Measurements from ENCODE around the gene DOHH.

The DOHH gene

DNA sequence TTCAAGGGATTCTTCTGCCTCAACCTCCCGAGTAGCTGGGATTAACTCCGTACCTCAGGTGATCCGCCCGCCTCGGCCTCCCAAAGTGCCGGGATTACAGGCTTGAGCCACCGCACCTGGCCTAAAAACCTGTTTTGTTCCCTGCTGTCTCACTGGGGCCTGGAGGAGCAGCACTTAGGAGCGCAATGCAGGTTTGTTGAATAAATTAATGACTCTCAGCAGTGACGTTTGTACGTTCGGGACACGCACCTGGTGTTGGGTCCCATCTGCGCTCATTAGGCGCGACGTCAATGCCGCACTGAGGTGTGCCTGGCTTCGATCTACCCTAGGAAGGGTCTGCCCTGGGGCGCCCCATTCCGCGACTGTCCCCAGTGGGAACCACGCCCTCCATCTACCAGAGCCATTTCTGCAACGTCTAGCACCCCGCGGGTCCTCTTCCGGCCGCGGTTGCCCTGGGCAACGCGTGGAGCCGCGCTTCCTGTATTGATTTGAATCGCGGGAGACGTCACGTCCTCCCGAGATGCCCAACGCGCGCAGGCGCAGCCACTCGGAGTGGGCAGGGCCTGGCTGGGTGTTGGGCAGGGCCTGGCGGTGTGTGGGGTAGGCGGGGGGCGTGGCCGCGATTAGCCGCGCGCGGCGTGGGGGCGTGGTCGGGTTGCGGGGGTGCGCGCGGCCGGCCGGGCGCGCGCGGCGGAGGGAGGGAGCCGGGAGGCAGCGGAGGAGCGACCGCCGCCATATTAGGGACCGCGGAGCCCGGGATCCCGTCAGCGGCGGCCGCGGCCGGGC is 5.3 kb upstream of the DOHH start, which contains the start of gene FZR1:
TSS of gene FZR1 (plus strand) at position 714 of the 786 bp plus-strand sequence. CDS start 16,679 bp downstream, outside the sequence.
- Mint-ChIP-seq H3K27me3 (no peaks in the 10 kb centered on the region), H3K36me3 (ENCODE audit: low read depth) (peaks cover 12% of the 10 kb centered on the region), H3K4me3 (peak within 1 kb of the TSS; percentile 94), H3K9me3 (no peaks in the 10 kb centered on the region), H3K27ac (peak within 1 kb of the TSS; percentile 95), H3K4me1 (ENCODE audit: low read depth) (peaks cover 53% of the 10 kb centered on the region)

DNA sequence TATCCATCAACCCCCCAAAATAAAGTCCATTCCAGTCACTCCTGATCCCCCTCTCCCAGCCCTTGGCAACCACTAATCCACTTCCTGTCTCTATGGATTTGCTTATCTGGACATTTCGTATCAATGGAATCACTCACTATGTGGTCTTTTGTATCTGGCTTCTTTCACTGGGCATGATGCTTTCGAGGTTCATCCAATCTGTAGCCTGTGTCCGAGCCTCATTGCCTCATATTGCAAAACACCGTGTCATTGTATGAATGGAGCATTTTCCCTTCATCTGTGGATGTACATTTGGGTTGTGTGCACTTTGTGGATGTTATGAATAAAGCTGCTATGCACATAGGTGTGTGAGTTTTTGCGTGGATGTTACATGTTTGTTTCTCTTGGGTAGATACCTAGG is 4.3 kb upstream of the DOHH start:
- peak overlapping the region; percentile 94 for H3K4me3 Mint-ChIP-seq
- no peaks in the 10 kb centered on the region for H3K27me3 Mint-ChIP-seq
- no peaks in the 10 kb centered on the region for H3K9me3 Mint-ChIP-seq
- no peak overlapping the region for H3K27ac Mint-ChIP-seq
- peaks cover 53% of the 10 kb centered on the region for H3K4me1 Mint-ChIP-seq (ENCODE audit: low read depth)
- peaks cover 11% of the 10 kb centered on the region for H3K36me3 Mint-ChIP-seq (ENCODE audit: low read depth)

DNA sequence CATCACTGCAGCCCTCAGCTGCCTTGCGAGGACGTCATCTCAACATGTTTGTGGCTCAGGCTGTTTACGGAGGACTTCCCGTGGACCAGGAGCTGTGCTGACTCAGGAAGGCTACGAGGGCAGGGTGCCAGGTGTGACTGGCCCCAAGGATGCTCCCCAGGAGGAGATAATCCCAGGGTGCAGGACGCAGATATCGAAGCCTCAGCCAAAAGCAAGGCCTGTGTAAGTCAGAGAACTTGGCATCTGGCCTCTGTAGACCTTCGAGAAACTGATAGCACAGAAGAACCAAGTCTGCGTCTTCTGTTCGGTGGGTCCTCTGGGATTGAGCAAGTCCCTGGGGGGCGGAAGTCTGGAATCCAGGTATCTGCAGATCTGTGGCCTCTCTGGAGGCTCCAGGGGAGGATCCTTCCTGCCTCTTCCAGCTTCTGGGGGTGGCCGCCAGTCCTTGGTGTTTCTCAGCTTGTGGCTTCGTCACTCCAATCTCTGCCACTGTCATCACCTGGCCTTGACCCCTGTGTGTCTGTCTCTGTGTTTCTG is 2.6 kb upstream of the DOHH start:
- Mint-ChIP-seq H3K27me3 (no peaks in the 10 kb centered on the region), H3K27ac (no peak overlapping the region), H3K9me3 (no peaks in the 10 kb centered on the region), H3K4me3 (no peak overlapping the region), H3K4me1 (ENCODE audit: low read depth) (peaks cover 44% of the 10 kb centered on the region), H3K36me3 (ENCODE audit: low read depth) (peaks cover 3% of the 10 kb centered on the region)

DNA sequence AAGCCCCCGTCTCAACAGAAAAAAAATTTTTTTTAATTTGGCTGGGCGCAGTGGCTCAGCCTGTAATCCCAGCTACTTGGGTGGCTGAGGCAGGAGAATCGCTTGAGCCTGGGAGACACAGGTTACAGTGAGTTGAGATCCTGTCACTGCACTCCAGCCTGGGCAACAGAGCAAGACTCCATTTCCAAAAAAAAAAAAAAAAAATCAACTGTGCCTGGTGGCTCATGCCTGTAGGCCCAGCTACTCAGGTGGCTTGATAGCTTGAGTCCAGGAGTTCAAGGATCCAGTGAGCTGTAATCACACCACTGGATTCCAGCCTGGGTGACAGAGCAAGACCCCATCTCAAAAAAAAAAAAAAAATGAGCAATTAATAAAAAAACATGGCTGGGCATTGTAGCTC is 1.3 kb upstream of the DOHH start:
- peaks cover 13% of the 10 kb centered on the region for H3K36me3 Mint-ChIP-seq (ENCODE audit: low read depth)
- H3K27ac Mint-ChIP-seq: no peak overlapping the region
- no peaks in the 10 kb centered on the region for H3K9me3 Mint-ChIP-seq
- H3K27me3 Mint-ChIP-seq: no peaks in the 10 kb centered on the region
- no peak overlapping the region for H3K4me3 Mint-ChIP-seq
- H3K4me1 Mint-ChIP-seq (ENCODE audit: low read depth): peaks cover 37% of the 10 kb centered on the region

DNA sequence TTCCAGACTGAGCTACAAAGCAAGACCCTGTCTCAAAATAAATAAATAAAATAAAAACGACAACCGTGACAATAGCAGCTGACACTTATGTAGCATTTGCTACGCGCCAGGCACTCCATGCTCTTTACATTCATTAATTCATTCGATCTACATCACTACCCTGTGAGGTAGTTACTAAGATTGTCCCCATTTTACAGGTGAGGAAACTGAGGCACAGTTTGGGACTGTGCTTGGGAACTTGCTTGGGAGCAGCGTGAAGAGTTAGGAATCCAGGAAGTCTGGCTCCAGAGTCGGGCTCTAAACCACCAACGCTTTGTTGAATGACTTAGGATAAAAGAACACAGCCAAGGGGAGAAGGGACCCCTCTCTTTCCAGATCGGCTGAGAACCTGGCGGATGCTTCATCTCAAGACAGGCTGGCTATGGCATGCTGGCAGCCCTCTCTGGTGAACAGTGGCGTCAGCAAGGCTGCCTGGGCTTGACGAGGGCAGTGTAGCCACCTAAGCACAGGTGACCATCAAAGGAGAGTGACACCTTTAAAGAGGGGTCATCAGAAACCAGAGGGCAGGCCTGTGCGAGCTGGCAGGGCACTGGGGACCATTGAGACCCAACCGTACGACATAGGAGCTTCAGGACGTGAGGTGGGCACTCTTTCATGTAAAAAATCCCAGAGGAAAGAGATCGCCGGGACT is 591 bp downstream of the DOHH start:
- H3K27ac Mint-ChIP-seq: peak overlapping the region; percentile 98
- H3K9me3 Mint-ChIP-seq: no peaks in the 10 kb centered on the region
- peak overlapping the region; percentile 92 for H3K4me3 Mint-ChIP-seq
- H3K27me3 Mint-ChIP-seq: no peaks in the 10 kb centered on the region
- H3K4me1 Mint-ChIP-seq (ENCODE audit: low read depth): peaks cover 34% of the 10 kb centered on the region
- peaks cover 22% of the 10 kb centered on the region for H3K36me3 Mint-ChIP-seq (ENCODE audit: low read depth)

DNA sequence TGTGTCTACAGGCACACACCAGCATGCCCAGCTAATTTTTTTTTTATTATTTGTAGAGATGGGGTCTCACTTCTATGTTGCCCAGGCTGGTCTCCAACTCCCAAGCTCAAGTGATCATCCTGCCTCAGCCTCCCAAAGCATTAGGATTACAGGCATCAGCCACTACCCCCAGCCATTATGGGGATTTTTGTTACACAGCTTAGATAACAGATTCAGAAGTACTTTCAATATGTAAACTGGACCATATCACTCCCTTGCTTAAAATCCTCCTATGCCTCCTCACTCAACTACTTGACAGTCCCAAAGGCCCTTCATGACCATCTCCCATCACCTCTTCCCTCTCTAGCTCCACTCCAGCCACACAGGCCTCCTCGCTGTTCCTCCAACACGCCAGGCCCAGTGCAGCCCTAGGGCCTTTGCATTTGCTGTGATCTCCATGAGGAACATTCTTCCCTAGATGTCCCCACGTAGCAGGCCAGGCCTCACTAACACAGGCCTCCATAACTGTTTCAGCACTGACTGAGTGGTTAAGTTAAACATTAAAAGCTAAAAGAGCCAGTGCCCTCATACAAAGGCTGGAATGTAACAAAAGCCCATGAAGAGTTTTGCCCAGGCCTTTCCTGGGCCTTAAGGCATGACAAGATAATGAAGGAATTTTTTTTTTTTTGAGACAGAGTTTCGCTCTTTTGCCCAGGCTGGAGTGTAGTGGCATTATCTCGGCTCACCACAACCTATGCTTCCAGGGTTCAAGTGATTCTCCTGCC is 2.5 kb downstream of the DOHH start:
- Mint-ChIP-seq H3K4me1 (ENCODE audit: low read depth) (peaks cover 40% of the 10 kb centered on the region), H3K36me3 (ENCODE audit: low read depth) (peaks cover 26% of the 10 kb centered on the region), H3K27me3 (no peaks in the 10 kb centered on the region), H3K4me3 (no peak overlapping the region), H3K27ac (no peak overlapping the region), H3K9me3 (no peaks in the 10 kb centered on the region)

DNA sequence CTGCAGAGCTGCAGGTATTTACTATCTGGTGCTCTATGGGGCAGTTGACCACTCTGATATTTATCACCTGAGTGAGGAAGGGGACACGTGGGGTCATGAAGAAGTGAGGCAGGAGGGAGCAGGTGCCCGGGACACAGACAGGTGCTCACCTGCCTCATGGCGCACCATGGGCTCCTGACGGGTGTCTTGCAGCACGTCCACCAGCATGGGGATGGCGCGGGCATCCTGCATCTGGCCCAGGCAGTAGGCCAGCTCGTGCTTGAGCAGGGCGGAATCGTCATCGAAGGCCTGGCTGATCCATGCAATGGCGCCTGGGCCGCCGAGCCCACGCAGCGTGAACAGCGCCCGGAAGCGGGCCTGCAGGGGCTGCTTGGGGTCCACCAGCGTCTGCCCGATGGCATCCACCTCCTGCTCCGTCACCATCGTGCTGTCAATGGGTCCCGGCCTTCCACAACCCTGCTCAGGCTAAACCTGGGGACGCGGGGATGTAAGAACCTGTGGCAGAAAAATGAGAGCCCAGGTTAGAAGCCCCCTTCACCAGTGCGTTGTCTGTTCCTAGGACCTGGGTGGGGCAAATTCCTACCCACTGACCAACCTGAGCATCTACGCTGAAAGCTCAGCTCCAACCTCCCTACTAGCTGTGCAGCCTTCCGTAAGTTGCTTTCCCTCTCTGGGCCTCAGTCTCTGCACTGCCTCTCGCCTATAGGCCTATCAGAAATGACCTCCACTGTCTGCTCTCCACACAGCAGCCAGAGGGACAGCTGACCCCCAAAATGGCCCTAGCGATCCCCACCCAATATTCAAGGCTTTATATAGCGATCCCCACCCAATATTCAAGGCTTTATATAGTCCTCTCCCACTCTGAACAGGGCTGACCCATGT is 3.8 kb downstream of the DOHH start:
- Mint-ChIP-seq H3K36me3 (ENCODE audit: low read depth) (peaks cover 26% of the 10 kb centered on the region), H3K9me3 (no peaks in the 10 kb centered on the region), H3K27me3 (no peaks in the 10 kb centered on the region), H3K4me3 (no peak overlapping the region), H3K4me1 (ENCODE audit: low read depth) (peaks cover 40% of the 10 kb centered on the region), H3K27ac (no peak overlapping the region)

DNA sequence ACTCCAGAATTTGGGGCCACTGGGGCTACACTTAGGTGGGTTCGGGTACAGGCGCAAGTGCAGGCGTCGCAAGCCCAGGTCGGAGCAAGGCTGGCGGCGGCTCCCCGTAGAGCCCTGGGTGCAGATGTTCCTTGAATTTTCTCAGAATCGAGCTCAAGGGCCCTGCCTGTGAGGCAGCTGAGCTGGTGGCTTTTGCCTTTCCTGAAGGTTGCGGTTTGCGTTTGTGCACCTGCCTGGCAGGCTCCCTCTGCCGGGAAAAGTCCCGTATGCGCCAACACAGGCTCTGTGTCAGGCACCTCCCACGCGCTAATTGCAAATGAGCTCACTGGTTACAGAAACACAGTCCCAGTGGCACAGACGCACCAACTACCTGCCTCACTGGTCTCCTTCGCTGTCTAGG is 5.9 kb downstream of the DOHH start:
- Mint-ChIP-seq H3K36me3 (ENCODE audit: low read depth) (peaks cover 23% of the 10 kb centered on the region), H3K27ac (no peak overlapping the region), H3K4me3 (no peak overlapping the region), H3K27me3 (no peaks in the 10 kb centered on the region), H3K9me3 (no peaks in the 10 kb centered on the region), H3K4me1 (ENCODE audit: low read depth) (peaks cover 25% of the 10 kb centered on the region)

DNA sequence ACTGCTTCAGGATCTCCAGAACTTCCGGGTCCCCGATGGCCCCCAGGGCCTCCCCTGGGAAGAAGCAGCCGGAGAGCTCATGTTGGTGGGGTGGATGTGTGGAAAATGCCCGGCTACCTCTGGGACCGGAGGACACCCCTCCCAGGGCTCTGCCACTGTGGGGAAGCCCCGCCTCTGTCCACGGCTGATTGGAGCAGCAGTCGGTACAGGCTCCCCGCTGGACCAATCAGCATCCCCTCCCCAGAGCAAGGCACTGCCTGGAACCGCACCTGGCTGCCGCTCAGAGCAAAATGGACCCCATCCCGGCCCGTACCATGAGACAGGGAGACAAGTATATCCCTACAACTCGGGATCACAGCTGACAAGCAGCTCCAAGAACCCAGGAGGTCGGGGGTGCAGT is 6.4 kb downstream of the DOHH start:
- Mint-ChIP-seq H3K27me3 (no peaks in the 10 kb centered on the region), H3K27ac (no peak overlapping the region), H3K9me3 (no peaks in the 10 kb centered on the region), H3K4me1 (ENCODE audit: low read depth) (peaks cover 22% of the 10 kb centered on the region), H3K36me3 (ENCODE audit: low read depth) (peaks cover 23% of the 10 kb centered on the region), H3K4me3 (no peak overlapping the region)

DNA sequence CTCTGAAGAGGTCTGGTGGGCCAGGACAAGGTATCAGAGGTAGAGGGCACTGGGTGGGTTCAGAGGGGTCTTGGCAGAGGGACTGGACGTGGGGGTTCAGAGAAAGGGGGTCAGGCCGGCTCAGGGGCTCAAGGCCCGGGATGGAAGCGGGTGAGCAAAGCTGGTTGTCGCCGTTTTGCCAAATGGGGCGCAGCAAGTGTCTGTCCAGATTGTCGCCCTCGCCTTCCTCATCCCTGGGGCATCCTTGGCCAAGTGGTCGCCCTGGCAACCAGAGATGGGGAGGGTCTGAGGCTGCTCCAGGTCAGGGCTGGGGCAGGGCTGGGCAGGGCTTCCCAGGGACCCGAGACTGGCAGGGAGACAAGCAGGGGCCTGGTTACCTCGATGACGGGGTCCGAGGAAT is 6.8 kb downstream of the DOHH start:
- Mint-ChIP-seq H3K27ac (peak overlapping the region; percentile 40), H3K36me3 (ENCODE audit: low read depth) (peaks cover 23% of the 10 kb centered on the region), H3K4me1 (ENCODE audit: low read depth) (peaks cover 20% of the 10 kb centered on the region), H3K4me3 (no peak overlapping the region), H3K9me3 (no peaks in the 10 kb centered on the region), H3K27me3 (no peaks in the 10 kb centered on the region)

DNA sequence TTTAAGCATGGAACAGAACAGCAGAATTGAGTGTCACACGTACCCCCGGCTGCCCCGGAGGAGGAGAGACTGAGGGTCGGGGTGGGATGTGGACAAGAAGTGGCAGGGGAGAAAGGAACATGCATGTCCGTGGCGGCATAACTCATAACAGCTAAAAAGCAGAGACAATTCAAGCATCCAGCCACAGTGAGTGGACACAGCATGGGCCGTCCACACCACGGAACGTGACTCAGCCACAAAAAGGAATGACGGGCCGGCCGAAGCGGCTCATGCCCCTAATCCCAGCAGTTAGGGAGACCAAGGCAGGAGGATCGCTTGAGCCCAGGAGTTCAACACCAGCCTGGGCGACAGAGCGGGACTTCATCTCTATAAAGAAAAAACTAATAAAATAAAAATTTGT is 7.6 kb downstream of the DOHH start:
- H3K36me3 Mint-ChIP-seq (ENCODE audit: low read depth): peaks cover 24% of the 10 kb centered on the region
- H3K4me1 Mint-ChIP-seq (ENCODE audit: low read depth): peaks cover 17% of the 10 kb centered on the region
- no peak overlapping the region for H3K27ac Mint-ChIP-seq
- H3K4me3 Mint-ChIP-seq: no peak overlapping the region
- no peaks in the 10 kb centered on the region for H3K9me3 Mint-ChIP-seq
- no peaks in the 10 kb centered on the region for H3K27me3 Mint-ChIP-seq

DNA sequence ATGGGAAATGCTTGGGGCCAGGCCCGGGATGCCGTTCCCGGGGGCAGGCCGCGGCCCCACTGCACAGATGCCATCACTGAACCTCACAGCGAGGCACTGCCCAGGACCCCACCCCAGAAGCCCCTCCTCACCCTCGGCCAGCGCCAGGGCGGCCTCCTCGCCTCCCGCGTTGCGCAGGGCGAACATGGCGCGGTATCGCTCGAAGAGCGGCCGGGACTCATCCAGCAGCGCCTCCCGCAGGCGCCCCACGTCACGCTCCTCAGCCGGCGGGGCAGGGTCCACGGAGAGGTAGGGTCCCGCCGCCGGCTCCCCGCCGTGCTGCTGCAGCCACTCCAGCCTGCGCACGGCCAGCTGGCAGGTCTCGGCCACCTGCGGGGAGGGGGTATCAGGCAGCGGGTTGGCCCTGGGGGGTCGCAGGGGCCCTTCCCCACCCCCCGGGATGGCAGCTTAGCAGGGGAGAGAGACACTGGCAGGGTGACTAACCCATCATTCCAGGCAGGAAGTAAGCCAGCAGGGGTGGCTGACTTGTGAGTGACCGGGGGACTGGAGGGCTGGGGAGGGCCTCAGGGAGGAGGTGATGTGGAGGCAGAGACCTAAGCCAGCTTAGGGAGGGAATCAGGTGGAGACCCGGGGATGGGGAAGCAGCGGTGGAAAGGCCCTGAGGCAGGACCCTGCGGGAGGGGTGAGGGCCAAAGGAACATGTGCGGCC is 8.2 kb downstream of the DOHH start:
- peaks cover 24% of the 10 kb centered on the region for H3K36me3 Mint-ChIP-seq (ENCODE audit: low read depth)

DNA sequence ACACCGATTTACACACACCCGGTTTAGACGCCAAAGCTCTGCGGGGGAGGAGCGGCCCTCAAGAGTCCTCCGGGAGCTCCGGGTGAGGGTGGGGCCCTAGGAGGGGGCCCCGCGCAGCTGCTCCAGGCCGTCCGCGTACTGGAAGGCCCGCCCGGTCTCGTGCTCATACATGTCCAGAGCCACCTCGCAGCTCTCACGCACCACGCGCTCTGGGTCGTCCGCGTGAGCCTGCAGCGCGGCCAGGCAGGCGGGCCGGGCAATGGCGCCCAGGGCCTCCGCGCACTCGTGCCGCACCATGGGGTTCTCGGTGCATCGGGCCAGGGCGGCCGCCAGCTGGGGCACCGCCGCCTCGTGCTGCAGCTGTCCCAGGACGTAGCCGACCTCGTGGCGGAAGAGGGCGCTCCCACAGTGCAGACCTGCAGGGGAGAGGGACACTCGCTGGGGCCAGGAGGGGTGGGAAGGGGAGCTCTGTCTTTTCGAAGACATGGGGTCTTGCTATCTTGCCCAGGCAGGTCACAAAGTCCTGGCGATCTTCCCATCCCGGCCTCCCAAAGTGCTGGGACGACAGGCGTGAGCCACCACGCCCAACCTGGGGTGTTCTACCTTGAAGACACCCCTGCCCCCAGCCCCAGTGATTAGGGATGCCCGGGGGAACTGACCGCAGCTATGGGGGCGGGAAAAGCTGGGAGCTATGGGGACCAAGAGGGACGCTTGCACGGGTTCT is 8.9 kb downstream of the DOHH start:
- Mint-ChIP-seq H3K4me1 (ENCODE audit: low read depth) (peaks cover 15% of the 10 kb centered on the region), H3K9me3 (no peaks in the 10 kb centered on the region), H3K4me3 (no peak overlapping the region), H3K27me3 (no peaks in the 10 kb centered on the region), H3K36me3 (ENCODE audit: low read depth) (peaks cover 18% of the 10 kb centered on the region), H3K27ac (no peak overlapping the region)

More for the DNA sequence above, 8.2 kb downstream of the DOHH start:
- no peak overlapping the region for H3K27ac Mint-ChIP-seq
- no peaks in the 10 kb centered on the region for H3K9me3 Mint-ChIP-seq
- no peak overlapping the region for H3K4me3 Mint-ChIP-seq
- peaks cover 15% of the 10 kb centered on the region for H3K4me1 Mint-ChIP-seq (ENCODE audit: low read depth)
- no peaks in the 10 kb centered on the region for H3K27me3 Mint-ChIP-seq
